HG03135 (cell line): ENCODE results near the gene TMEM144.

Experiments used
- ATAC-seq: cut with Tn5 transposase; IDR thresholded peaks from one replicate; pipeline ENCODE4 v1.9.1; 2021; ENCODE audit warnings: mild to moderate bottlenecking, moderate library complexity; ENCODE audit not compliant: unreplicated experiment

The TMEM144 gene

DNA sequence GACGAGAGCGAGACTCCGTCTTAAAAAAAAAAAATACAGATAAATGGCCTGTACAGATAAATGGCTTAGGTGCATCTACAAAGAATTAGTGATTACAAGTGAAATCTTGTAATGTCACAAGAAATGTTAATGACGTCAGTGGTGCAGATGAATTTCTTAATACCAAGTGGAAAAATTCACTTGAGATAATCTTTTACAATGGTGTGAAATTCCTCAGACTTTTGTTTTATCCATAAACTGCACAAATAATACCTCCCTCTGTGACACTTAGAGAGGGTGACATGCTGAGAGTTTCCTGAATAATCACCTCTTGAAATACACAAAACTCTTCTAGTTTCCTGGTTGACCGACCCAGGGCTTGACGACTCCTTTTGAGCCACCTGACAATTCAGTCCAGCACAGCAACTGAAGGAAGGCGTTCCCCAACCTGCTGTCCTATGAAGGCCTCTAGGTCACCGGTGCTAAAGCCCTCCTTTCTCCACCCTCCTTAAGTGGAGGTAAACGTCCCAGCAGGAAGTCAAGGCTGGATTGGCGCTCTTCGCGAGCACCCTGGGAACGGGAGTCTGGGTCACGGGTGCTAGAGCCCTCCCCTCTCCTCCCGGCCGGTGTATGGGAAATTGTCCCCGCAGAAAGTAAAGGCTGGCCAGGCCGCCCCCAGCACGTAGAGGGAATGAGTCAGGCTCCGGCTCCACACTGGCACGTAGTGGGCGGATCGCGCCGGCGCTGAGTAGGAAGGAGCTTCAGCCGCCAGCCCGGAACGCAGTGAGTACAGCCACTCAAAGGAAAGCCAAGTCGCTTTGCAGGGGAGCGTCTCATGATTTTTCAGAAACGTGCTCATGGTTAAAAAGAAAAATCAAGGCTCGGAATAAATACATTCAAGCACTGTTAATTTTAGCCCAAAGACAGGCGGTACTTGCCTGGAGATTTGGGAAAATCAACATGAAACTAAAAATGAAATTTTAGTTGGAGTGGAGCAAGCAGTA, at the start of gene TMEM144:
TSS of gene TMEM144 (plus strand) at position 662 of the 983 bp plus-strand sequence. CDS start 2,182 bp downstream, outside the sequence.
- ATAC-seq = peak; percentile 85

DNA sequence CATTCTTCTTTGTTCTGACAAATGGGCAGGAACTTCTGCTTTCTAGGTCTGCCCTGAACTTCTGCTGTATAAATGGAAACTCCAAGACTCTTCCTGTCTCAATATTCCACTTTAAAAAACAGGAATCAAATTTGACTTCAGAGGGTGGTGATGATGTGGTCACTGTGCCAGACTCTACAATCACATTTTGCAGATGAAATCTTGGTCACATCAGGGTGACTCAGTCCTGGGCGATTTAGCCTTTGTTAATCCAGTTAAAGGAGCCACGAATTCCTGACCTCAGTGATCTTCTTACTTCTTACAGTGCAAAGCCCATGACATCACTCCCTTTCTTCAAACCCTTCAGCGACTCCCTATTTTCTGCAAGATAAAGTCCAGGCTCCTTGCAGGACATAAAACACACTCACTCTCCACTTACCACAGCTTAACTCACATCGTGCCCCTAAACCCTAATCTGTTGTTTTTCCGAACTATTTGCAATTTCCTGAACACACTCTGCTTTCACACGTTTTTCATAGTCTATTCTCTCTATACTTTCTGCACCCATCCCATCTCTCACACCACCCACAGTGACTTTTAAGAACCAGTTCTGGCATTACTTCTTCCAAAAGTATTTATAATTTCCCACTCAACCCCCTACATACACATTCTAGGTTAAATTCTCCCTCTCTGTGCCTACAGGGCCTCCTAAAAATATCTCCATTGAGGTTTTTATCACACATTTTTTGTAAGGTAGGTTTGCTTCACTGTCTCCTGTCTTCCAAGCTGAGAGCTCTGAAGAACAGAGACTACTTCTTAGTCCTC, 48.5 kb upstream of the TMEM144 start:
- ATAC-seq = no peak

GRCh38 chr4:158162631-158163030, 47.7 kb upstream of the TMEM144 start:
- ATAC-seq = no peak

GRCh38 chr4:158163941-158164767, 46.1 kb upstream of the TMEM144 start:
- no peak for ATAC-seq

GRCh38 chr4:158164768-158165213, 45.5 kb upstream of the TMEM144 start:
- ATAC-seq = no peak

- no peak for ATAC-seq
Measured at GRCh38 chr4:158166701-158167100, 43.6 kb upstream of the TMEM144 start.

DNA sequence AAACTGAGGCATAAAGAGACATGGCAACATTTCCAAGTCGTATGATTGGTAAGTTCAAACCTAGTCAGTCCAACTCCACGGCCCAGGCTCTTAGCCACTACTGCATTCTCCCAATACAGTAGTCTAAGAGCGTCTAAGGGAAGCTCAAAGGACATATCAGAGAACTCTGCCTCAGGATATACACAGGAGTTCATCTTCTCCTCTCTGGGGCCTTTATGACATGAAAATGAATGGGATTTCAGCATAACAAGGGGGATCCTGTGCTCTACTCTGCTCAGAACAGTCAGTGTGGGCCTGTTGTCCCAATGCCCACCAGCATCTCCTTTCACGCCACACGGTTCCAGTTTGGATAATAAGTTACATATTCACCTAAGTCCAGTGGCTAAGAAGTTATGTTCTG, 41.7 kb upstream of the TMEM144 start:
- no peak for ATAC-seq

DNA sequence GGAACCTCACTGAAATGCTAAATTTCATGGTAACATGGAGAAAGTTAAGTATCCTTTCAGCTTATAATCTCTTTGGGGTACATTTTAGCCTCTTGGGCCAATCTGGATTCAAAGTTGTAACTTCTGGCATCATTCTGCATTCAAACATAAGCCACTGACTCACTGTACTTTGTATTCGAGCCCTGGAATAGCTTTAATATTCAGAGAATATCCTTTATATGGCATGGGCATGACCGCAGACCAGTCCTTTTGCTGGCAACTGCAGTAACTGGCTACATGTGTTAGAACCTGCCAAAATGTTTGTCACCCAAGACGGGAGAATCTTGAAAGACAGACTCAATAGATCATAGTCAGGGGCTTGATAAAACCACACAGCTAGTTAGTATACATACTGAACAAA, 40.8 kb upstream of the TMEM144 start:
- ATAC-seq = no peak

DNA sequence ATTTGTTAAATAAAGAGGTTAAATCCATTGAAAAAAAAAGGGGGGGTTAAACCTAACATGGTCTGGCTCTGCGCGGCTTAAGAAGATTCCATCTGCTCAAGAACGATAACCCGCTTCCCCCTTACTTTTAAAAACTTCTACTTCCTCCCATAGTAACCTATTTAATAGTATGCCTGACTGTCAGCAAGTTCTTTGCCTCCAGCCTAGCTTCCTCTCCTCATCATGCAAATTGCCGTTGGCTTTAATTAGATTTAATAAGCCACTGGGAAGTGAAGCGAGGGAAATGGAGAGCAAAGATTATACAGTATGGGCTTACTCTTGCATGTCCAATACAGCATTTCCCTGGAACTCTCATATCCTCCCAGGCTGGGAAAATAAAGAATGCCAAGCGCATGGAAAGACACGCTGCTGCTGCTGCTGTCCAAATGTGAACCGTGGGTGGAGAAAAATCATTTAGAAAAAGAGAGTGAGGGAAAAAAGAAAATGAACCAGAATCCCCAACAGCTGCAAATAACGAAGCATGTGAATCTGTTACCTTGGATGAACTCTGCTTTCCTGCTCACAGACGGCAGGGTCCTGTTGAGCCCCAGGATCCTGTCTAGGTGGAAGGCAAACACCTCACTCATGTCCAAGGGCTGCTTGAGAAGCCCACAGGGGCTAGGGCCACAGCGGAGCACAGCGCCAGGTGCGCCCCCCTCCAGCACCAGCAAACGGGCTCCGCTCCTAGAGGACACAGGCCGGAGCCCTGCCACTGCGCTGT, 40.2 kb upstream of the TMEM144 start:
- no peak for ATAC-seq

DNA sequence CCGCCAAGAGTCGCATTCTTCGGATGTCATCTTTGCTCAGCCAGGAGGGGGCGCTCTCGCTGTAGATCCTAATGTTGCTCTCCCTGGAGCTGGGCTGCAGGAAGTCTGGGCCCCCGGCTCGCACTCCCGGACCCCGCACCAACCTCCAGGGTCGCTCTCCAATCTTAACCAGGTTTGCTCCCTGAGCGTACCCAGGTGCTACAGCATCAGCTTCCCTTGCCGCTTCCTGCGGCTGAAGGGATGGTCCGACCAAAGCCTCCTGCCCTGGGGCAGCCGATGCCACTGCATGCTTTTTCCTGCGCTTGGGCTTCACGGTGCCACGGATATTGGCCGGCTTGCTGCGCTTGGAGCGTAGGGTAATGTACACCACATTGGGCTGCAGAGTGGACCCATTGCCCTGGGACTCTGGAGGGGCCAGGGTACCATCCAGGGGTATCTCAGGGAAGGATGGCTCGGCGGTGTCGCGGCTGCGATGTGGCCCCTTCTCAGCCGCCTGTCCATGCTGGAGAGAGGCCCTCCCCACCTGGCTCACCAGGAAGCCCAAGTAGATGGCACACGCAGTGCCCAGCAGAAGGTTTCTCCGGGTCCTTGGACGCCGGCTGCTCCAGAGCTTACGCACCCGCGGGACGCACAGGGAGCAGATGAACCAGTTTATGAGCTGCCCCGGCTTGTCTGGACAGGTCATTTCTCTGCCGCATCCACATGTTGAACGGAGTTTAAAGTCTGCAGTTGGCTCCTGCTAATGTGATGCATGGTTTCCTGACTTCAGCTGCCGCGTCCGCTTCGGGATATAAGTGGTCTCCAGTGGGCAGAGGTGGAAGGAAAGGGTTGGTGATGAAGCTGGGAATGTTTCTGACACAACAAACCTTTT, 39.4 kb upstream of the TMEM144 start:
- no peak for ATAC-seq

DNA sequence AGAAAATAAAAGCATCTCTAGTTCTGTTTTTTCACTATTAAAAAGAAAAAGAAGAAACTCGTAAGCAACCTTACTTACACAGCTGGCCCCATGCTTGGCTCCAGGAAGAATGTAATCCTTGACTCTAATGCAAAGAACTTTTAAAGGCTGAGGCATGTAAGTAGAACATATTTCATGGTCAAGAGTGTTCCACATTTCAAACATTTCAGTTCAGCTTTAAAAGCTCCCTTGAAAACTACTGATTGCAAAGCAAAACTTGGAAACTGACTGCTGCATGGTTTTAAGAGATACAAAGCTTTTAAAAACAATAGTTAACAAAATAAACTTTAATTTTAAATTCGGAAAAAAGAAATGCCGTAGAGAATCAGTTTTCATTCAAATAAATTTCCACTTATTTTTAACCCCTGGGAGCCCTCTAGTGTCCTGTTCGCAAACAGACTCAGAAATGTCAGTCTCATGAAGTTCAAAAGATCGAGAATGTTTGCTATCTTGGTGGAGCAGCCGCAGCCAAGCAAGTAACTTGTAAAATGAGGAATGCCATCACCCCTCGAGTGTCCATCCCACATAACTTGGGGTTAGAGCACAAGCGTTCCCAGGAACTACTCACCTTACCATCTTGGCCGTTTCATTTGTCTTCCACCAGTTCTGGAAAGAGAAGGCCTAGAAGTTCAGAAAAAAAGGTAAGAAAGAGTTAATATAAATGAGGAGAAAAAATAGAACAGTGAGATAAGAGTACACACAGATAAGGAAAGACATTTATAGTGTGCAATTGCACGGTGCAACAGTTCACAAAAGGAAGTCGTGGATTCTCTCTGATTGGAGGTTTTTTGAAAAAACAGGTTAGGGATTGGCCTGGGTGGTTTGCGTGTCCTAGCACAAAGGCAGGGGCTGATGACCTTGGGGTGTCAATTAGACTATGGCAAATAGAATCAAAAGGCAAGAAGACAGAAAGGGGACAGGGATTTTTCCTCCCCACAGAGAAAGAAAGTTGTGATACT, 37.7 kb upstream of the TMEM144 start, which contains the start of gene GASK1B:
TSS of gene GASK1B (minus strand) at position 765 of the 998 bp plus-strand sequence. CDS start 1,650 bp downstream, outside the sequence.
- no peak for ATAC-seq

- no peak for ATAC-seq
Measured at GRCh38 chr4:158176108-158176507, 34.2 kb upstream of the TMEM144 start.

DNA sequence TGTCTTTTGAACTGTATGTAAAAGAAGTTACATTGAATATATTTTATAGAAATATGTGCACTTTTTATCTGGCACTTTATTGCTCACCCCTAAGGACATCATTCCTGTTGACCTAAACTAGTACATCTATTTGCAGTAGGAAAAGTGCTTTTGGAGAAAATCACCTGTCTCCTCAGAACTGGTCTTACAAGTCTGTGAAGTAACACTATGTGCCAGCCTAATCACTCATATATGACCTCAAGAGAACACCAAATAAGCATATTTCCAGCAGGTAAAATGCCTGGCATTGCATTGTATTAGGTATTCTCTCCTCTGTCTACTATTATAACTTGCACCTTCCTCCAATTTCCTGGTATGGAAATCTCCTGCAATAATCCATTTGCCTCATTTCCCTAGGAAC, 33.5 kb upstream of the TMEM144 start:
- no peak for ATAC-seq

DNA sequence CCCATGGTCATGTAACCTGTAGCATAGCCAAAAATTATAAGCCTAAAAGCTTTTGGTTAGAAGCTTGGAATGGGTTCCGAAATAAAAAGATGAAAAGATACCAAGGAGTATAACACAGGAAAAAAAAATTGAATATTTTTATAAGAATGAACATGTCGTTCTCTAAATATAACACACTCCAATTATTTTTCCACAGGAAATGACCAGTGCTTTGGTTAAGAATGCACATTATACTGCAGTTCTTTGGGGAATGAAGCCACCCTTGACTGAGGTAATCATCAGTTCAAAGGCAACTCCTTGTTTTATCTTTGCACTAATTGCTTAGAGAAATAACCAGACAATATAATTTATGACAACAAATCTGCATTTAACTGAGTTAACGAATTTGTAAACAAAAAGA, 30.8 kb upstream of the TMEM144 start:
- no peak for ATAC-seq

DNA sequence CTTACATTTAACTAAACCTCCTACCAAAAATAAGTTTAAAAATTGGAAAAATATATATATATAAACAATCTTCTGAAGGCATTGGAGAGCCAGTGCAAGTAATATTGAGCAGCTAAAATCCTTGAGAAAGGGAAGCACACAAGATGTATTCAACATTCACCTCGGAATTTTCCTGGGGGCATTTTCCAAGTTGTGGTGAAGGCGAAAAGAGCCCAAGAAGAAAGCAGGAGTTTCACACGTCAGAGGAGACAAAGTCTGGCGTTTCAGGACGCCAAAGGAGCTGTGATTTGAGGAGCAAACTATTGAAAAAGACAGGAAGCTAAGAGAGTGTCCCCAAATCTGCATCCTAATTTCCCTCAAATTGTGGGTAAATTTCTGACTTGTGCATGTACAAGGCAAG, 28.4 kb upstream of the TMEM144 start:
- no peak for ATAC-seq

GRCh38 chr4:158182736-158183135, 27.6 kb upstream of the TMEM144 start:
- no peak for ATAC-seq

- no peak for ATAC-seq
Measured at GRCh38 chr4:158186815-158187214, 23.5 kb upstream of the TMEM144 start.

- no peak for ATAC-seq
Measured at GRCh38 chr4:158189422-158189821, 20.9 kb upstream of the TMEM144 start.
